ENCODE results near the gene STIM1.

Gene STIM1

GRCh38 chr11:3880724-3881123 is 25.3 kb downstream of the STIM1 start:
- peak; percentile 45 for DNase-seq (ENCODE audit: extremely low spot score)
- TF ChIP-seq CTCF (IDR thresholded peaks at IDR 0.05; ENCODE audit: control extremely low read depth, extremely low read depth, low read depth, missing control alignments), result no peak
- CTCF ChIA-PET, result interaction anchor here (0.9 to 21.2 kb wide), 5 partner anchors 9 to 192 kb away, joined by 3 to 422 read pairs (median 7); partner anchors contain the start of gene STIM1
- POLR2A ChIA-PET, result interaction anchor here (0.8 kb wide), 1 partner anchor 25 kb away, joined by 3 read pairs; the partner anchor contains the start of gene STIM1

- ChIA-PET CTCF (interaction anchor here (0.7 to 21.2 kb wide), 5 partner anchors 9 to 41 kb away, joined by 3 to 422 read pairs (median 4); partner anchors contain the start of gene STIM1), POLR2A (no interaction called here)
Measured at GRCh38 chr11:3882655-3883054, 27.2 kb downstream of the STIM1 start.

GRCh38 chr11:3885855-3886254 is 30.4 kb downstream of the STIM1 start:
- POLR2A ChIA-PET, result no interaction called here
- no peak for DNase-seq (ENCODE audit: extremely low spot score)
- CTCF ChIA-PET, result interaction anchor here (1.1 to 2.1 kb wide), 3 partner anchors 13 to 77 kb away, joined by 3 to 7 read pairs (median 3); partner anchors contain the start of genes PGAP2 and STIM1

More at GRCh38 chr11:3882655-3883054, 27.2 kb downstream of the STIM1 start:
- DNase-seq (ENCODE audit: extremely low spot score), result no peak
- TF ChIP-seq CTCF (IDR thresholded peaks at IDR 0.05; ENCODE audit: control extremely low read depth, extremely low read depth, low read depth, missing control alignments), result no peak

GRCh38 chr11:3886985-3887384 is 31.5 kb downstream of the STIM1 start:
- ChIA-PET POLR2A (no interaction called here), CTCF (interaction anchor here (1.1 to 2.1 kb wide), 2 partner anchors 14 to 32 kb away, joined by 3 to 7 read pairs; partner anchors contain the start of gene STIM1)
- TF ChIP-seq CTCF (IDR thresholded peaks at IDR 0.05; ENCODE audit: control extremely low read depth, extremely low read depth, low read depth, missing control alignments), result no peak
- DNase-seq (ENCODE audit: extremely low spot score), result no peak

More at GRCh38 chr11:3885855-3886254, 30.4 kb downstream of the STIM1 start:
- no peak for TF ChIP-seq CTCF (IDR thresholded peaks at IDR 0.05; ENCODE audit: control extremely low read depth, extremely low read depth, low read depth, missing control alignments)

- no peak for TF ChIP-seq CTCF (IDR thresholded peaks at IDR 0.05; ENCODE audit: control extremely low read depth, extremely low read depth, low read depth, missing control alignments)
- ChIA-PET POLR2A (no interaction called here), CTCF (interaction anchor here (0.7 to 2.4 kb wide), 5 partner anchors 16 to 184 kb away, joined by 3 to 8 read pairs (median 3); no protein-coding TSS in a partner anchor)
- DNase-seq (ENCODE audit: extremely low spot score), result no peak
Measured at GRCh38 chr11:3888876-3889275, 33.4 kb downstream of the STIM1 start.

- POLR2A ChIA-PET, result no interaction called here
- DNase-seq (ENCODE audit: extremely low spot score), result no peak
- CTCF ChIA-PET, result interaction anchor here (0.7 to 2.0 kb wide), 5 partner anchors 11 to 183 kb away, joined by 3 to 7 read pairs (median 5); no protein-coding TSS in a partner anchor
- no peak for TF ChIP-seq CTCF (IDR thresholded peaks at IDR 0.05; ENCODE audit: control extremely low read depth, extremely low read depth, low read depth, missing control alignments)
Measured at GRCh38 chr11:3890014-3890413, 34.5 kb downstream of the STIM1 start.

All from GM10248 (cell line).